AG09309 (cell line): ENCODE measurements around the gene GUCY1A1.

Experiments
- DNase-seq: peaks from one replicate; pipeline ENCODE4 v3.0.0-alpha.2; 2010; ENCODE audit warnings: low read depth
- H3K4me3 ChIP-seq: 2 replicates; pipeline ENCODE4 v1.5.1; 2011; ENCODE audit warnings: mild to moderate bottlenecking, low read depth, low read length, moderate library complexity; ENCODE audit not compliant: control insufficient read depth
- TF ChIP-seq, protein P1 (sequence below): IDR thresholded peaks from 2 replicates; pipeline ENCODE4 v1.5.1; 2011; ENCODE audit warnings: mild to moderate bottlenecking, low read depth, low read length, inconsistent platforms; ENCODE audit not compliant: insufficient read depth, control insufficient read depth; ENCODE audit errors: missing control alignments

GUCY1A1 gene

GRCh38 chr4:155666344-155667221, at the start of gene GUCY1A1:
Gene GUCY1A1 (plus strand): TSS chr4:155666848. CDS start chr4:155696868, 30,020 bp downstream.
- TF ChIP-seq, protein P1, sequence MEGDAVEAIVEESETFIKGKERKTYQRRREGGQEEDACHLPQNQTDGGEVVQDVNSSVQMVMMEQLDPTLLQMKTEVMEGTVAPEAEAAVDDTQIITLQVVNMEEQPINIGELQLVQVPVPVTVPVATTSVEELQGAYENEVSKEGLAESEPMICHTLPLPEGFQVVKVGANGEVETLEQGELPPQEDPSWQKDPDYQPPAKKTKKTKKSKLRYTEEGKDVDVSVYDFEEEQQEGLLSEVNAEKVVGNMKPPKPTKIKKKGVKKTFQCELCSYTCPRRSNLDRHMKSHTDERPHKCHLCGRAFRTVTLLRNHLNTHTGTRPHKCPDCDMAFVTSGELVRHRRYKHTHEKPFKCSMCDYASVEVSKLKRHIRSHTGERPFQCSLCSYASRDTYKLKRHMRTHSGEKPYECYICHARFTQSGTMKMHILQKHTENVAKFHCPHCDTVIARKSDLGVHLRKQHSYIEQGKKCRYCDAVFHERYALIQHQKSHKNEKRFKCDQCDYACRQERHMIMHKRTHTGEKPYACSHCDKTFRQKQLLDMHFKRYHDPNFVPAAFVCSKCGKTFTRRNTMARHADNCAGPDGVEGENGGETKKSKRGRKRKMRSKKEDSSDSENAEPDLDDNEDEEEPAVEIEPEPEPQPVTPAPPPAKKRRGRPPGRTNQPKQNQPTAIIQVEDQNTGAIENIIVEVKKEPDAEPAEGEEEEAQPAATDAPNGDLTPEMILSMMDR = no peak
- DNase-seq = no peak
- H3K4me3 ChIP-seq = peak within 1 kb of the TSS; percentile 46

DNA sequence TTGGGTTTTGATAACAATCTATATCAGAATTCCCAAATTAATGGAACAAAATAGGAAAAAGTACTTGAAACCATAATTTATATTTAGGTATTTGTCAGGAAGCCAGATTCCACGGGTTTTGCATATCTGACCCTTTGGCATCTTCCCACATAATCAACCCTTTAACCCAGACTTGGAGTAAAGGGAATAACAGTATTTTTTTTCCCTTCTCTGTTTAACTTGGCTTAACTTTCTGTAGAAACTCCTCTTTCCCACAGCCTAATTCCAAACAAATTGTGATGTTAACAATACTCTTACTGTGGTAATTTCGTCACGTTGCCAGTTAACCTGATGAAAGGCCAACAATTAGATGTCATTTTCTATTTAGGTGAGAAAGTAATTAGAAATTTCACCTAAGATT, 49.4 kb upstream of the GUCY1A1 start:
- DNase-seq = no peak
- H3K4me3 ChIP-seq = no peak overlapping the region
- TF ChIP-seq, protein P1 = no peak

GRCh38 chr4:155618183-155618838, 48.3 kb upstream of the GUCY1A1 start:
- TF ChIP-seq, protein P1 = no peak
- no peak for DNase-seq
- no peak overlapping the region for H3K4me3 ChIP-seq

DNA sequence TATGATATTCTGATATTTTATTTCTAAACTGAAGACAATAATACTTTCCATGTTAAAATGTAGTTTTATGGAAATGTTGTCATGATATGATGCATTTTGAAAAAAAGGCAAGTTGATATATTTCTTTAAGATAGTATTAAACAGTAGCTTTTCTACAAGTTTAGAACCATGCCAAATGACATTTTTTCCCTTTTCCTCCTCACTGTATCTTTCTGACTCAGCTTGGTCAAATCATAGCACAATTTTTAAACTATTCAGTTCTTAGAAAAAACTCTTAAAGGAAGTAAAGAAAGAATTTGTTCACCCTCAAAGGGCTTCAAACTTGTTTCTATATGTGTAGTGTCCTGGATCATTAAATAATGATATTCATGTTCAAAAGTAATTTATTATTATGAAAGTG, 46.0 kb upstream of the GUCY1A1 start:
- DNase-seq = no peak
- TF ChIP-seq, protein P1 = no peak
- no peak overlapping the region for H3K4me3 ChIP-seq

DNA sequence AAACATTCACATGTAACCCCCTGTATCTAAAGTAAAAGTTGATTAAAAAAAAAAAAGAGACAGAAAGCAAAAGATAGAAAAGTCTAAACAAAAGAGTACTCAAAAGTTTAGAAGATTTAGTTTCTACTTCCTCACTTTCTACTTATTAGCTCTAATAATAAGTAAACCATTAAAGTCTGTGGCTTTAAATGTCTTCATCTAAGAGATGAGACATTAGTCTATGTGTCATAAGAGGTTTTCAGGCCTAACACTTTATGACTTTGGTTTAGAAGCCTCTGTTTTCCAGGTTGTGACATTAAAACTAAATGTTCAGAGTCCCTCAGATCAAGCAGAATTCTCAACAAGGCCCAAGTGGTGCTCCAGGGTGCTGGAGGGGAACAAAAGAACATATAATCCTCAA, 42.2 kb upstream of the GUCY1A1 start:
- TF ChIP-seq, protein P1 = no peak
- H3K4me3 ChIP-seq = no peak overlapping the region
- no peak for DNase-seq

GRCh38 chr4:155626561-155626960, 40.1 kb upstream of the GUCY1A1 start:
- TF ChIP-seq, protein P1 = no peak
- DNase-seq = no peak

More at GRCh38 chr4:155626561-155626960, 40.1 kb upstream of the GUCY1A1 start:
- H3K4me3 ChIP-seq = no peak overlapping the region
